Measurements from ENCODE around the gene BHLHE23.
"Not testable (repeated sequence)": the region's sequence is repeated elsewhere in the genome, so short reads cannot be mapped to it uniquely, and the experiment has no call there.

The BHLHE23 gene

DNA sequence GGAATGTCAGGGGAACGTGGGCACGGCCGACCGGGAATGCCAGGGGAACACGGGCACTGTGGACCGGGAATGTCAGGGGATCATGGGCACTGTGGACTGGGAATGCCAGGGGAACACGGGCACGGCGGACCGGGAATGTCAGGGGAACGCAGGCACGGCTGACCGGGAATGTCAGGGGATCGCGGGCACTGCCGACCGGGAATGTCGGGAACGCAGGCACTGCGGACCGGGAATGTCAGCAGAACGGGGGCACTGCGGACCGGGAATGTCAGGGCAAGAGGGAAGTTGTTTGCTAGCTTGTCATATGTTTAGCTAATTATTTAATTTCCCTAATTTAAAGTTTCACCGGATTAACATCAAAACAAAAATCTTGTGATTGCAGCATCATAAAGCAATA, 37.4 kb upstream of the BHLHE23 start:
- Histone ChIP-seq H3K27ac (no peak overlapping the region), H3K4me3 (no peak overlapping the region)

DNA sequence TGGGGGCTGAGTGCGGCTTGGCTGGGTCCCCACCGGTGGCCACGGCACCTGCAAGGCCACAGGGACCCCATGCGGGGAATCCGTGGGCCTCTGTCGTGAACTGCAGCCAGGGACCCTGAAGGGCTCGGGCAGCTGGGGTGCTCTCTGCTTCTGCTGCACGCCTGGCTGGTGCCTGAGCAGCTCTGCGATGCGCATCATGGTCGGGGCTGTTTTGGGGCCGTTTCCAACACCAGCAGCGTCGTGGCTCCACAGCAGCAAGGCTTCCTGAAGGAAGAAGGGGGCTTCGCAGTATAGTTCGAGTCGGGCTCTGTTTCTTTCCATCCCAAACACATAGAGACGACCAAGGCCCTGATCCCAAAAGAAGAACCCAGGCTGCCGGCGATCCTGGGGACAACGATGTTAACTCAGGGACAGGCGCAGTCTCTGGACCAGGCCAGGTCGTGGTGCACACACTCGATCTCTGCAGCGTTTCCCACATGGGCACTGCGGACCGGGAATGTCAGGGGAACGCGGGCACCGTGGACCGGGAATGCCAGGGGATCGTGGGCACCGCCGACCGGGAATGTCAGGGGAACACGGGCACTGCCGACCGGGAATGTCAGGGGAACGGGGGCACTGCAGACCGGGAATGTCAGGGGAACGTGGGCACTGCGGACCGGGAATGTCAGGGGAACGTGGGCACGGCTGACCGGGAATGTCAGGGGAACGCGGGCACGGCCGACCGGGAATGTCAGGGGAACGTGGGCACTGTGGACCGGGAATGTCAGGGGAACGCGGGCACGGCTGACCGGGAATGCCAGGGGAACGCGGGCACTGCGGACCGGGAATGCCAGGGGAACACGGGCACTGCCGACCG, 36.8 kb upstream of the BHLHE23 start:
- Histone ChIP-seq H3K4me3 (no peak overlapping the region), H3K27ac (no peak overlapping the region)

GRCh38 chr20:63042448-63043071, 35.8 kb upstream of the BHLHE23 start:
- no peak overlapping the region for H3K27ac ChIP-seq
- H3K4me3 ChIP-seq: no peak overlapping the region

- no peak overlapping the region for H3K4me3 ChIP-seq
- no peak overlapping the region for H3K27ac ChIP-seq
These were observed 35.0 kb upstream of the BHLHE23 start for GRCh38 chr20:63041776-63042175.

DNA sequence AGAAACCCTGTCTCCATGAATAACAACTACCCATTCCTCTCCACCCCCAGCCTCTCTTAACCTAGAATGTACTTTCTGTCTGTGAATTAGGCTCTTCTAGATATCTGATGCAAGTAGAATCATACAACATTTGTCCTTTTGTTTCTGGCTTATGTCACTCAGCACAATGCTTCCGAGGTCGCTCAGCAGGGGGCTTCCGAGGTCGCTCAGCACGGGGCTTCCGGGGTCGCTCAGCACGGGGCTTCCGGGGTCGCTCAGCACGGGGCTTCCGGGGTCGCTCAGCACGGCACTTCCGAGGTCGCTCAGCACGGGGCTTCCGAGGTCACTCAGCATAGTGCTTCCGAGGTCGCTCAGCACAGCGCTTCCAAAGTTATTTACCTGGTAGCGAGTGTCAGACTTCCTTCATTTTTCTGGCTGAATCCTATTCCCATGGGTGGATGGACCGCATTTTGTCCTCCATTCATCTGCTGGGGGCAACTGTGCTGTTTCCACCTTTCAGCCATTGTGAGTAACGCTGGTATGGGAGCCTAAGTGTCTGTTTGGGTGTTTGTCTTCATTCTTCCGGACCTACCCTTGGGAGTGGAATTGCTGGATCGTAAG, 31.0 kb upstream of the BHLHE23 start:
- Histone ChIP-seq H3K27ac (no peak overlapping the region), H3K4me3 (no peak overlapping the region)

DNA sequence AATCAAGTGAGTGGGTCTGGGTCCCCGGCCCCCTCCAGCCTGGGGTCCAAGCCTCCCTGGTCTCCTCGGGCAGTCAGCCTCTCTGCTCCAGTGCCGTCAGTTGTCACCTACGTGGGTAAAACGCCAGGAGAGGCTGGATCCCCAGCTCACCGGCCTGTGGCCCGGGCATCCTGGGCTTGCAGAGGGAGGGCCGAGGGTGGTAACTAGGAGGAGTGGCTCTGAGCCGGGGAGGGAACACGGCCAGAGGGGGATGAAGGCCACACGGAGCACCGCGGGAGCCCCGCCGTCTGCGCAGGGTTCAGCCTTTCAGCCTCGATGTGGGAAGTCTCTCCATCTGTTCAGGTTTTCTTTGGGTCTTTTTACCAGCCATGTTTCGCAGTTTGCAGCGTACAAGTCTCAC, 29.5 kb upstream of the BHLHE23 start:
- H3K4me3 ChIP-seq: no peak overlapping the region
- H3K27ac ChIP-seq: no peak overlapping the region

DNA sequence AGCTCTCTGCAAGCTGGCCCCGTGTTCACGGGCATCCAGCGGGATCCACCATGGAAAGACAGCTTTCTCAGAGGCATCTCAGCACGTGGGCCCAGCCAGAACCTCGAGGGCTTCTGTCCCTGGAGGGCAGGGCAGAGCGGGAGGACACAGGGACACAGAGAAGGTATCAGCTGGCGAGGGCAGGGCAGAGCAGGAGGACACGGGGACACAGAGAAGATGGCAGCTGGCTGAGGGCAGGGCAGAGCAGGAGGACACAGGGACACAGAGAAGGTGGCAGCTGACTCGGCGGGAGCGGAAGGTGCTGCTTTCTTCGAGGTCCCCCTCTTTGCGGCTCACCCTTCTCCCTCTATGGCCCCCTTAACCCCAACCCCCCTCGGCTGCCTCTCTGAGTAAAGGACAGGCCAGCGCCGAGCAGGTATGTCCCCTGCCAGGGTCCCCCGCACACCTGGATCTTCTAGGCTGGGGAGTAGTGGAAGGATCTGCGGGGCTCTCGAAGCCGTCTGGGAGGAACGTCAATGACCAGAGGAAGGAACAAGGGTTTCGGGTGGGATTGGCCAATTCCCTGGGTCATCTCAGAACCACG, 28.9 kb upstream of the BHLHE23 start:
- Histone ChIP-seq H3K27ac (no peak overlapping the region), H3K4me3 (no peak overlapping the region)

- not testable (repeated sequence) for H3K27ac ChIP-seq, H3K4me3 ChIP-seq
These were observed 28.2 kb upstream of the BHLHE23 start for GRCh38 chr20:63034710-63035602.

GRCh38 chr20:63033794-63034709, 27.3 kb upstream of the BHLHE23 start:
- Histone ChIP-seq H3K27ac (no peak overlapping the region), H3K4me3 (no peak overlapping the region)

- H3K27ac ChIP-seq: no peak overlapping the region
- no peak overlapping the region for H3K4me3 ChIP-seq
These were observed 26.4 kb upstream of the BHLHE23 start for GRCh38 chr20:63032861-63033793.

DNA sequence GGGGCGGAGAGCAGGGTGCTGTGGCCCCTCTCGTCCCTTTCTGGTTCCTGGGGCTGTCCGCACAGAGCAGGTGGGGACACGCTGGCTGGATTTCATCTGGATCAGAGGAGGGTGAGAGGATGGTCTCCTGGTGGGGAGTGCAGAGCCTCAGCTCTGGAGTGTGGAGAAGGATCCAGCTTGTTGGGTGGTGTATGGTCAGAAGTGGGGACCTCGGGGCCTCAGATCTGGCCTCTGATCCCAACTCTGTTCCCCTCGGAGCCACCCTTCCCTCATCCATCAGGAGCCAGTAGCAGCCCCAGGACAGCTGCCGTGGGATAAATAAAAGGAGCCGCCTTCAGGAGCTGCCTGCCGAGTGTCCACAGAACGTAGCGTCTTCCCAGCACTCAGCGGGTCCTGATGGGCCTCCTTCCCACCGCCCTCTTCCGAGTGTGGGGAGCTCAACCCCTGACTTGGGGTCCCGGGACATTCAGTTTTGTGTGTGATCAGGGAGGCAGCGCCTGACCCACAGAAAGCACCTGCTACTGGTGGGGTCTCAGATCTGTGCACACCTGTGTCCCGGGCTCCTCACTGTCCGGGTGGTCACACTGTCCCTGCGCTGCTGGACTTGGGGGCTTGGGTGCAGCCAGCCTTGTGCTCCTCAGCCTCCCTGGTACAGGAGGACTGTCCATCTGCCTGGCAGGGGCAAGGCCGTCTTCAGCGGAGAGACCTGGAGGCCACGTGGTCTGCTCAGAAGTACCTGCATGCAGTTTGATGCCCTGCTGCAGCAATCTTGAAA, 25.4 kb upstream of the BHLHE23 start:
- H3K4me3 ChIP-seq: no peak overlapping the region
- H3K27ac ChIP-seq: no peak overlapping the region

DNA sequence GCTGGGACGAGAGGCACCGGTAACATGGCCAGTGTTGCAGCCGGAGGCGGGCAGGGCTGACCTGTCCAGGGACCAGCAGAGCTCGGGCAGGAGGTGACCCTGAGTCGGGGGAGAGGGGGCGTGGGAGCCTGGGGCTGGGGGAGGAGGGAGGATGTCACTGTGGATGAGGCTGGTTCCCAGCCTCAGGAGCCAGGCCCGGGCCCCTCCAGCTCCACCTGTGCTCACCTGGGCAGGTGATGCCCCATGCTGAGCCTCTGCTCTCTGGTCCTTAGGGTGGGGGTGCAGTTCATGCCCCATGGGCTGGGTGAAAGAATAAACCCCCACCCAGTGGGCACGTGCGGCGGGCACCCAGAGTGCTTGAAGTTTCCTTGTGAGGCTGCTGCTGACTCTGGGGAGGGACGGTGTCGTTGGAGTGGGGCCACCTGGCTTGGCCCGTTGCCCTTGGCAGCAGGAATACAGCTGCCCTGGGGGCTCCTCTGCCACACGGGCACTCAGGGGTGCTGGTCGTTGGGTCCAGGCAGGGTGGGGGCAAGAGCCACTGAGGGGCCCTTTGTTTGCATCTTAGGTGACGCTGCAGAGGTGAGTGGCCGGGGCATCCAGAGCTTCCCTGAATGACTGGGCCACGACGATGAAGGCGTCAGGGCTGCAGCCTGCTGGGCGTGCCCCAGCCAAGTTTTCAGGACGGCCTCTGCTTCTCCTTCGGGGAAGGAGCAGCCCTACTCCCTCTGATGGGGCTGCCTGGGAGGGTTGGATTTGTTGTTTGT, 24.7 kb upstream of the BHLHE23 start:
- H3K4me3 ChIP-seq: no peak overlapping the region
- H3K27ac ChIP-seq: no peak overlapping the region

GRCh38 chr20:63029358-63030121, 22.8 kb upstream of the BHLHE23 start:
- no peak overlapping the region for H3K4me3 ChIP-seq
- no peak overlapping the region for H3K27ac ChIP-seq

DNA sequence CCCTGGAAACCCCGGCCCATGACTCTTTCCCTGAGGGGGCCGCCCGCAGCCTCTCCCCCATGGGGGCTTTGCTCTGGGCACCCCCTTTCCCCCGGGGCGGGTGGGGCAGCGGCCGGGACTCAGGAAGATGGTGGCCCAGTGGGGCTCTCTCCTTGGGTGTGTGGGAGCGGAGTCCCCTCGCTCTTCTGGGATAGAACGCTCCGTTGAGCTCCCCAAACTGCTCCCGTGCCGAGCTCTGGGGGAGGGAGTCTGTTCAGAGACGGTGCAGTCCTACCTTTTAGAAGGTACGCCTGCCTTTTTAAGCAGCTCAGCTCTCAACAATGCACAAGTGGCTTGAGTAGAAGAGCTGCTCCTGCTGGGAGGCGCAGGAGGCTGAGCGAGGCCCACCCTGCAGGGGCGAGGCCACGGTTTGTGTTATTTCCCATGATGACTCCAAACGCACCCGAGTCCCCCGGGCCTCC, 21.7 kb upstream of the BHLHE23 start:
- Histone ChIP-seq H3K27ac (no peak overlapping the region), H3K4me3 (no peak overlapping the region)

GRCh38 chr20:63027922-63028389, 21.2 kb upstream of the BHLHE23 start:
- Histone ChIP-seq H3K4me3 (no peak overlapping the region), H3K27ac (no peak overlapping the region)

Measured in skin epidermis (tissue), 12 donors.